ENCODE results near the gene CDON.
"Not testable (repeated sequence)": the region's sequence is repeated elsewhere in the genome, so short reads cannot be mapped to it uniquely, and the experiment has no call there.

GRCh38 chr11:126028534-126028933 lies 34.1 kb downstream of the CDON start:
- TF ChIP-seq CTCF (conservative IDR thresholded peaks at IDR 0.05; ENCODE audit: low read length); EZH2phosphoT487 (IDR thresholded peaks at IDR 0.05; ENCODE audit: borderline replicate concordance): not testable (repeated sequence)
